Loucy (cell line): ENCODE measurements around the gene PLK3.

Experiments
- H2AFZ ChIP-seq: fragments of 200-600 bp; sonication (generic); 2 replicates; pipeline ENCODE4 v1.6.0; 2016; ENCODE audit warnings: antibody characterized with exemption, mild to moderate bottlenecking, low read length, moderate library complexity
- H3F3A ChIP-seq: fragments of 200-600 bp; 2 replicates; pipeline ENCODE4 v1.6.0; 2016; ENCODE audit warnings: antibody characterized with exemption, low read depth, mild to moderate bottlenecking
- H3K27me3 ChIP-seq: fragments of 200-600 bp; sonication (generic); 2 replicates; pipeline ENCODE4 v1.6.1; 2014; ENCODE audit warnings: low read length, mild to moderate bottlenecking; ENCODE audit not compliant: insufficient read depth, poor library complexity, severe bottlenecking
- H3K36me3 ChIP-seq: fragments of 200-600 bp; sonication (generic); 2 replicates; pipeline ENCODE4 v1.6.1; 2016; ENCODE audit warnings: low read length; ENCODE audit not compliant: insufficient read depth
- H3K4me1 ChIP-seq: fragments of 200-600 bp; sonication (generic); 2 replicates; pipeline ENCODE4 v1.5.1; 2014; ENCODE audit warnings: low read length, mild to moderate bottlenecking; ENCODE audit not compliant: insufficient read depth, poor library complexity, severe bottlenecking
- H3K4me2 ChIP-seq: fragments of 200-600 bp; sonication (generic); 2 replicates; pipeline ENCODE4 v1.6.0; 2014; ENCODE audit warnings: antibody characterized with exemption, low read length, low read depth, mild to moderate bottlenecking; ENCODE audit not compliant: poor library complexity, severe bottlenecking
- H3K4me3 ChIP-seq: fragments of 200-600 bp; sonication (generic); 2 replicates; pipeline ENCODE4 v1.5.1; 2014; ENCODE audit warnings: low read length, mild to moderate bottlenecking, mixed read lengths; ENCODE audit not compliant: poor library complexity, severe bottlenecking
- H3K79me2 ChIP-seq: fragments of 200-600 bp; sonication (generic); 2 replicates; pipeline ENCODE4 v1.6.1; 2014; ENCODE audit warnings: low read length; ENCODE audit not compliant: insufficient read depth
- H3K9ac ChIP-seq: fragments of 200-600 bp; sonication (generic); 2 replicates; pipeline ENCODE4 v1.6.0; 2014; ENCODE audit warnings: mild to moderate bottlenecking, low read depth, low read length, moderate library complexity; ENCODE audit not compliant: poor library complexity, severe bottlenecking
- H3K9me2 ChIP-seq: fragments of 200-600 bp; sonication (generic); replicated peaks from 2 replicates; pipeline ENCODE4 v1.6.1; 2016; ENCODE audit warnings: low read depth, low read length, mixed read lengths
- H3K9me3 ChIP-seq: fragments of 200-600 bp; sonication (generic); 2 replicates; pipeline ENCODE4 v1.6.1; 2014; ENCODE audit warnings: mild to moderate bottlenecking, antibody characterized with exemption, low read length, low read depth; ENCODE audit not compliant: insufficient read depth
- H4K20me1 ChIP-seq: fragments of 200-600 bp; sonication (generic); 2 replicates; pipeline ENCODE4 v1.6.0; 2014; ENCODE audit warnings: antibody characterized with exemption, low read length, mild to moderate bottlenecking; ENCODE audit not compliant: insufficient read depth, poor library complexity, severe bottlenecking
- EZH2phosphoT487 ChIP-seq: fragments of 200-600 bp; IDR thresholded peaks from 2 replicates; pipeline ENCODE4 v1.6.1; 2018; ENCODE audit warnings: antibody characterized with exemption, mild to moderate bottlenecking, moderate library complexity, borderline replicate concordance
- TF ChIP-seq, protein P1 (sequence below): fragments of 200-600 bp; sonication (generic); conservative IDR thresholded peaks from 2 replicates; pipeline ENCODE4 v1.5.1; 2014; ENCODE audit warnings: mild to moderate bottlenecking, antibody characterized with exemption, low read length

PLK3 gene

DNA sequence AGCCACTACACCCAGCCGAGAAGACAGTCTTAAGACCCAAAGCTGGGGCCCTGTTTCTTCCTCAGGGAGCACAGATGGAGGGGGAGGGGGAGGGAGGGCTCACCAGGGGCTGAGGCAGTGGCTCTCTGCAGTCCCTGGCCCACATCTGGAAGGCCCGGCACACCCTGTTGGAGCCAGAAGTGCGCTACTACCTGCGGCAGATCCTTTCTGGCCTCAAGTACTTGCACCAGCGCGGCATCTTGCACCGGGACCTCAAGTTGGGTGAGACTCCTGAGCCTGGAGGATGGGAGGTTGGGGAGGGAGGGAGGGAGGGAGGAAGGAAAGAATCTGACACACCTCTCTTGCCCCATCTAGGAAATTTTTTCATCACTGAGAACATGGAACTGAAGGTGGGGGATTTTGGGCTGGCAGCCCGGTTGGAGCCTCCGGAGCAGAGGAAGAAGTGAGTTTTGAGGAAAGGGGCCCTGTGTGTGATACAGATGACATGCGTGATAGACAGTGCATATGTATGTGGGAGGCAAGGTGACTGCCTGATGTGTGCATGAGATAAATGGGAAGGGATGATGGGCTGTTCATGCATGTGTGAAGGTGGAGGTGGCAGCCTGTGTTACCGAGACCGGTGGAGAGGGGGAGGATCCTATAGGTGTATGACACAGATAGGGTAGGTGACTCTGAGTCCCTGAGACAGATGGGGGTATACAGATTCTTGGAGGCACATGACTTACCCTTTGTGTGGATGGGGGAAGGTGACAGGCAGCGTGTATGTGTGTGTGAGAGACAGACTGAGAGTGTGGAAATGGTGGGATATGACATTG lies 1.5 kb downstream of the PLK3 start:
- no peaks in the 10 kb centered on the region for H3K27me3 ChIP-seq
- peak overlapping the region; percentile 84 for H3K4me2 ChIP-seq
- H3K4me3 ChIP-seq: no peak overlapping the region
- no peaks in the 10 kb centered on the region for H3K4me1 ChIP-seq
- H3K9me2 ChIP-seq: no peaks in the 10 kb centered on the region
- TF ChIP-seq, protein P1, sequence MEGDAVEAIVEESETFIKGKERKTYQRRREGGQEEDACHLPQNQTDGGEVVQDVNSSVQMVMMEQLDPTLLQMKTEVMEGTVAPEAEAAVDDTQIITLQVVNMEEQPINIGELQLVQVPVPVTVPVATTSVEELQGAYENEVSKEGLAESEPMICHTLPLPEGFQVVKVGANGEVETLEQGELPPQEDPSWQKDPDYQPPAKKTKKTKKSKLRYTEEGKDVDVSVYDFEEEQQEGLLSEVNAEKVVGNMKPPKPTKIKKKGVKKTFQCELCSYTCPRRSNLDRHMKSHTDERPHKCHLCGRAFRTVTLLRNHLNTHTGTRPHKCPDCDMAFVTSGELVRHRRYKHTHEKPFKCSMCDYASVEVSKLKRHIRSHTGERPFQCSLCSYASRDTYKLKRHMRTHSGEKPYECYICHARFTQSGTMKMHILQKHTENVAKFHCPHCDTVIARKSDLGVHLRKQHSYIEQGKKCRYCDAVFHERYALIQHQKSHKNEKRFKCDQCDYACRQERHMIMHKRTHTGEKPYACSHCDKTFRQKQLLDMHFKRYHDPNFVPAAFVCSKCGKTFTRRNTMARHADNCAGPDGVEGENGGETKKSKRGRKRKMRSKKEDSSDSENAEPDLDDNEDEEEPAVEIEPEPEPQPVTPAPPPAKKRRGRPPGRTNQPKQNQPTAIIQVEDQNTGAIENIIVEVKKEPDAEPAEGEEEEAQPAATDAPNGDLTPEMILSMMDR: no peak
- TF ChIP-seq EZH2phosphoT487: no peak
- H2AFZ ChIP-seq: no peak overlapping the region
- H3K9ac ChIP-seq: no peak overlapping the region
- no peaks in the 10 kb centered on the region for H3K9me3 ChIP-seq
- 0 out of 2 replicates have a peak, but pooled peaks cover 2% of the 10 kb centered on the region for H3F3A ChIP-seq
- peaks cover 4% of the 10 kb centered on the region for H3K79me2 ChIP-seq
- no peaks in the 10 kb centered on the region for H4K20me1 ChIP-seq
- H3K36me3 ChIP-seq: no peaks in the 10 kb centered on the region

DNA sequence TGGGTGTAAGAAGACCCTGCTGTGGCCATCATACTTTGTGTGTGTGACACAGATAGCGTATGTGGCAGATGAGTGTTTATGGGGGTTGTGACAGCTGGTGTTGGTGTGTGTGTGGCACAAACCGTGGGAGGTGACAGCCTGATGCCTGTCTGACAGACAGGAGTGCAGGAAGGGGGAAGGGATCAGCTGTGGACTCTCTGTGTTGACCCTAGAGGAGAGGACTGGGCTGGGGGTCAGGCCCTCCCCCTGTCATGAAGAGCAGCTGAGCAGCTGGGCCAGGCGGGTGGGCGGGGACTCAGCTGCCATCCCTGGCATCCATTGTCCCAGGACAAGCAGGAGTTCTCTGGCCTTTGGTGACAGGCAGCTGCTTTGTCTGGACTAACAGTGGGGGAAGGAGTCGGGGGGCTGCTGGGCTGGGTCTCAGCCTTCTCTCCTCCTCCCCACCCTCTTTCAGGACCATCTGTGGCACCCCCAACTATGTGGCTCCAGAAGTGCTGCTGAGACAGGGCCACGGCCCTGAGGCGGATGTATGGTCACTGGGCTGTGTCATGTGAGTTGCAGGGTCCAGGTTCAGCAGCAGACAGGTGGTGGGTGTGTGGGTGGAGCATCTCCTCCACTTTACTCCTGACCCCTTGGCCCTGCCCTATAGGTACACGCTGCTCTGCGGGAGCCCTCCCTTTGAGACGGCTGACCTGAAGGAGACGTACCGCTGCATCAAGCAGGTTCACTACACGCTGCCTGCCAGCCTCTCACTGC lies 2.3 kb downstream of the PLK3 start:
- H2AFZ ChIP-seq: no peak overlapping the region
- no peak overlapping the region for H3K9ac ChIP-seq
- H3K27me3 ChIP-seq: no peaks in the 10 kb centered on the region
- no peak overlapping the region for H3K4me2 ChIP-seq
- H3F3A ChIP-seq: 0 out of 2 replicates have a peak, but pooled peaks cover 2% of the 10 kb centered on the region
- H3K79me2 ChIP-seq: peaks cover 4% of the 10 kb centered on the region
- no peaks in the 10 kb centered on the region for H4K20me1 ChIP-seq
- no peaks in the 10 kb centered on the region for H3K36me3 ChIP-seq
- no peak overlapping the region for H3K4me3 ChIP-seq
- H3K9me2 ChIP-seq: no peaks in the 10 kb centered on the region
- H3K4me1 ChIP-seq: peaks cover under 1% of the 10 kb centered on the region
- no peaks in the 10 kb centered on the region for H3K9me3 ChIP-seq
- no peak for TF ChIP-seq EZH2phosphoT487
- TF ChIP-seq, protein P1: no peak

DNA sequence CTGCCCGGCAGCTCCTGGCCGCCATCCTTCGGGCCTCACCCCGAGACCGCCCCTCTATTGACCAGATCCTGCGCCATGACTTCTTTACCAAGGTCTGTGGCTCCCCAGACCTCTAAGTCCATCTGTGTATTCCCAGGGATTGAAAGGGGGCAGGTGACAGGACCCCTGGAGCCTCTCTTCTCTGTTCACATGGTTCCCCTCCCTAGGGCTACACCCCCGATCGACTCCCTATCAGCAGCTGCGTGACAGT lies 2.8 kb downstream of the PLK3 start:
- Histone ChIP-seq H3K9me2 (no peaks in the 10 kb centered on the region), H3K36me3 (no peaks in the 10 kb centered on the region), H3F3A (0 out of 2 replicates have a peak, but pooled peaks cover 2% of the 10 kb centered on the region), H2AFZ (no peak overlapping the region), H3K27me3 (no peaks in the 10 kb centered on the region), H3K4me1 (peaks cover 5% of the 10 kb centered on the region), H3K9ac (no peak overlapping the region), H3K79me2 (peaks cover 4% of the 10 kb centered on the region), H3K9me3 (no peaks in the 10 kb centered on the region), H3K4me2 (no peak overlapping the region), H3K4me3 (no peak overlapping the region), H4K20me1 (no peaks in the 10 kb centered on the region)
- TF ChIP-seq, protein P1: no peak
- no peak for TF ChIP-seq EZH2phosphoT487
